Lower lobe of right lung (tissue), 2 donors: ENCODE results near the gene ZNF264. TPM values are rescaled to one million over a fixed set of nuclear protein-coding genes. Genes with fewer than 3 reads are reported as not detected.

ENCODE experiments used
- ATAC-seq, 2 donors: fragments of 200-7000 bp; cut with Tn5 transposase; one replicate each; pipeline ENCODE4 v1.9.1; 2020 to 2022; ENCODE audit warnings: mild to moderate bottlenecking in 2 of 2, moderate library complexity in 2 of 2
- DNase-seq: peaks from one replicate; pipeline ENCODE4 v3.0.0-alpha.2; 2020
- H3K27ac ChIP-seq: fragments of 200-600 bp; one replicate; pipeline ENCODE4 v1.8.0; 2022
- H3K27me3 ChIP-seq: fragments of 200-600 bp; one replicate; pipeline ENCODE4 v1.8.0; 2022; ENCODE audit warnings: low read depth
- H3K36me3 ChIP-seq: fragments of 200-600 bp; one replicate; pipeline ENCODE4 v1.8.0; 2022; ENCODE audit warnings: mild to moderate bottlenecking
- H3K4me1 ChIP-seq: fragments of 200-600 bp; one replicate; pipeline ENCODE4 v1.8.0; 2022
- H3K4me3 ChIP-seq: fragments of 200-600 bp; one replicate; pipeline ENCODE4 v1.8.0; 2022; ENCODE audit warnings: mild to moderate bottlenecking
- H3K9me3 ChIP-seq: fragments of 200-600 bp; one replicate; pipeline ENCODE4 v1.8.0; 2022
- intact Hi-C: fragments of 100-400 bp; cut with DNase I; formaldehyde crosslinking; loops from one replicate; pipeline ENCODE4 v1.11.0; 2022
- total RNA-seq: library from RNA; stranded (reverse); fragmentation: NEBNext Ultra II Directional; extraction: Animal tissue kit (Norgen Biotek cat#: 25700); gene quantifications from one replicate; pipeline ENCODE4 v1.2.1, GENCODE V29; 2021
- TF ChIP-seq, protein P1 (sequence below): fragments of 200-600 bp; IDR thresholded peaks from one replicate; pipeline ENCODE4 v1.8.0; 2022; ENCODE audit warnings: antibody characterized with exemption, mild to moderate bottlenecking
- donor health status: DM: no; HTN: yes; CAD: no; lungs with severe emphysema.

ZNF264 gene
- total RNA-seq, 1 donor from 2014 or later, result 41.9 TPM

DNA sequence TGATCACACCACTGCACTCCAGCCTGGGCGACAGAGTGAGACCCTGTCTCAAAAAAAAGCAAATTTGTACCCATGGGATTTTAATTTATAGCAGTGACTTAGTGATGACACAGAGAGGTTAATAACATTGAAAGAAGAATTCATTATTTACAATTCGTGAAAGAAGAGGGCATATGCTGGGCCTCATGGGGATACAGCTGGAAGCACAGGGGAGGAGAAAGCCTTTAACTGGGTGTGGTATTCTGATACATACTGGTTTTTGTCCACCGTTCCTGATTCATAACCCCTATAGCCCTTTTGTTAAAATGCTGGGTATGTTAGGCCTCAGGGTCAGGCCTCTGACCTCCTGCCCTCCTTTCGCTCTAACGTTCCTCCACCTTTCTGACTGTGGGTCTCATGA is 10.9 kb downstream of the ZNF264 start:
- Histone ChIP-seq H3K4me1 (peaks cover 9% of the 10 kb centered on the region), H3K4me3 (no peak overlapping the region), H3K9me3 (no peaks in the 10 kb centered on the region), H3K36me3 (peaks cover 62% of the 10 kb centered on the region), H3K27me3 (no peaks in the 10 kb centered on the region), H3K27ac (no peak overlapping the region)
- DNase-seq (no peak), ATAC-seq (no peak)
- TF ChIP-seq, protein P1, sequence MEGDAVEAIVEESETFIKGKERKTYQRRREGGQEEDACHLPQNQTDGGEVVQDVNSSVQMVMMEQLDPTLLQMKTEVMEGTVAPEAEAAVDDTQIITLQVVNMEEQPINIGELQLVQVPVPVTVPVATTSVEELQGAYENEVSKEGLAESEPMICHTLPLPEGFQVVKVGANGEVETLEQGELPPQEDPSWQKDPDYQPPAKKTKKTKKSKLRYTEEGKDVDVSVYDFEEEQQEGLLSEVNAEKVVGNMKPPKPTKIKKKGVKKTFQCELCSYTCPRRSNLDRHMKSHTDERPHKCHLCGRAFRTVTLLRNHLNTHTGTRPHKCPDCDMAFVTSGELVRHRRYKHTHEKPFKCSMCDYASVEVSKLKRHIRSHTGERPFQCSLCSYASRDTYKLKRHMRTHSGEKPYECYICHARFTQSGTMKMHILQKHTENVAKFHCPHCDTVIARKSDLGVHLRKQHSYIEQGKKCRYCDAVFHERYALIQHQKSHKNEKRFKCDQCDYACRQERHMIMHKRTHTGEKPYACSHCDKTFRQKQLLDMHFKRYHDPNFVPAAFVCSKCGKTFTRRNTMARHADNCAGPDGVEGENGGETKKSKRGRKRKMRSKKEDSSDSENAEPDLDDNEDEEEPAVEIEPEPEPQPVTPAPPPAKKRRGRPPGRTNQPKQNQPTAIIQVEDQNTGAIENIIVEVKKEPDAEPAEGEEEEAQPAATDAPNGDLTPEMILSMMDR, result no peak
- intact Hi-C loops, result no loop called here

DNA sequence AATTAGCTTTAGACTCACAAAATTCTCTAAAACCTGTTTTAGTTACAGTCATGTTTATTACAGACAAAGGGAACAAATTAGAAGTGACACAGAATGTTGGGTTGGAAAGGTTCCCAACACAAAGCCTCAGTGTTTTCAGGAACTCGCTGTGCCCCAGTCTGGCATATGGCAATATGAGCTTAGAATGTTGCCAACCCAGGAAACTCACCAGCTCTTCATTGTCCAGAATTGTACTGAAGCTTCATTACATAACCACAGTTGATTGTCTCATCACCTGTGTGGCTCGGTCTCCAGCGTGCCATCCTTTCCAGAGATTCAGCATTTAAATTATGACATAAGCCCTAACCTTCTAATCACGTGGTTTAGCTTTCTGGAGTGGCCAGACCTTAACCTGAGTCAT is 19.1 kb downstream of the ZNF264 start:
- peaks cover 86% of the 10 kb centered on the region for H3K36me3 ChIP-seq
- H3K4me1 ChIP-seq, result no peaks in the 10 kb centered on the region
- ATAC-seq, result no peak
- TF ChIP-seq, protein P1, result no peak
- no peak for DNase-seq
- H3K27me3 ChIP-seq, result no peaks in the 10 kb centered on the region
- intact Hi-C loops, result no loop called here
- H3K27ac ChIP-seq, result no peak overlapping the region
- no peak overlapping the region for H3K4me3 ChIP-seq
- peaks cover 26% of the 10 kb centered on the region for H3K9me3 ChIP-seq

DNA sequence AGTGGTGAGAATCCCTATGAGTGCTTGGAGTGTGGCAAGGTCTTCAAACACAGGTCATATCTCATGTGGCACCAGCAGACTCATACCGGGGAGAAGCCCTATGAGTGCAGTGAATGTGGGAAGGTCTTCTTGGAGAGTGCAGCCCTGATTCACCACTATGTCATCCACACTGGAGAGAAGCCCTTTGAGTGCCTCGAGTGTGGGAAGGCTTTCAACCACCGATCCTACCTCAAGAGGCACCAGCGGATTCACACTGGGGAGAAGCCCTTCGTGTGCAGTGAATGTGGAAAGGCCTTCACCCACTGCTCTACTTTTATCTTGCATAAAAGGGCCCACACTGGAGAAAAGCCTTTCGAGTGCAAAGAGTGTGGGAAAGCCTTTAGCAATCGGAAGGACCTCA is 20.8 kb downstream of the ZNF264 start:
- peaks cover 26% of the 10 kb centered on the region for H3K9me3 ChIP-seq
- DNase-seq (no peak), ATAC-seq (no peak)
- no peak overlapping the region for H3K27ac ChIP-seq
- peaks cover 80% of the 10 kb centered on the region for H3K36me3 ChIP-seq
- H3K4me3 ChIP-seq, result no peak overlapping the region
- TF ChIP-seq, protein P1, result no peak
- no peaks in the 10 kb centered on the region for H3K4me1 ChIP-seq
- intact Hi-C loops, result no loop called here
- H3K27me3 ChIP-seq, result no peaks in the 10 kb centered on the region

DNA sequence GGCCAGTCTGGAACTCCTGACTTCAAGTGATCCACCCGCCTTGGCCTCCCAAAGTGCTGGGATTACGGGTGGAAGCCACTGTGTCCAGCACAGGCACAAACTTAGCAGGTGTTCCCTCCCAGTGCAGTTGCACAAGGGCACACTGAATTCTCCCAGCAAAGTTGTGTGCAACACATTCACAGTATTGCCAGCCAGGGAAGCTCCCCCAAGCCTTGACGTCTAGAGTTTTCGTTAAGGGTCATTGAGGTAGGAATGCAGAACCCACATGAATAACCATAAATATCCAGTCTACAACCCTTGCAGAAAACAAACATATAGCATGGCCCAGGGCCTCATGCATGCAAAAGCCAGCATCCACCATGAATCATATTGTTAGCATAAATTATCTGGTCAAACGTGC is 36.2 kb downstream of the ZNF264 start:
- Histone ChIP-seq H3K27me3 (no peaks in the 10 kb centered on the region), H3K36me3 (peaks cover 5% of the 10 kb centered on the region), H3K9me3 (no peaks in the 10 kb centered on the region), H3K4me3 (no peak overlapping the region), H3K4me1 (no peaks in the 10 kb centered on the region), H3K27ac (no peak overlapping the region)
- intact Hi-C loops, result no loop called here
- TF ChIP-seq, protein P1, result no peak
- no peak for DNase-seq
- ATAC-seq, result no peak

DNA sequence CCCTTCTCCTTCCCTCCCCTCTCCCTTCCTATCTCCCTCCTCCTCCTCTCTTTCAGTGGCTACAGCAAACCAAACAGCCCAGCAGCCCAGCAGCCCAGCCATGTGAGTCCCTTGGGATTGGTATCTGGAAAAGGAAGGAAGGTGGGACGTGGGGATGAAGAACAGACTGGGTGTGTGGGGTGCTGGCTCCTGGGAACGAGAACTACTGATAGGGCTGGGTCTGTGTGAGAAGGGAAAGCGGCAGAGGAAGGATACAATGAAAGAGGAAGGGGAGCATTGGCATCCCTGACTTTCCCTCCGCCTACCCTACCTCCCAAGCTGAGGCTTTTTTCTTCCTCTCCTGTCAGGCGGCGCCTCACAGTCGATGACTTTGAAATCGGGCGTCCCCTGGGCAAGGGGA is 40.4 kb downstream of the ZNF264 start:
- no peaks in the 10 kb centered on the region for H3K4me1 ChIP-seq
- no peaks in the 10 kb centered on the region for H3K36me3 ChIP-seq
- DNase-seq (no peak), ATAC-seq (no peak)
- H3K27ac ChIP-seq, result no peak overlapping the region
- H3K27me3 ChIP-seq, result no peaks in the 10 kb centered on the region
- no peak overlapping the region for H3K4me3 ChIP-seq
- TF ChIP-seq, protein P1, result no peak
- no peaks in the 10 kb centered on the region for H3K9me3 ChIP-seq
- intact Hi-C loops, result no loop called here

DNA sequence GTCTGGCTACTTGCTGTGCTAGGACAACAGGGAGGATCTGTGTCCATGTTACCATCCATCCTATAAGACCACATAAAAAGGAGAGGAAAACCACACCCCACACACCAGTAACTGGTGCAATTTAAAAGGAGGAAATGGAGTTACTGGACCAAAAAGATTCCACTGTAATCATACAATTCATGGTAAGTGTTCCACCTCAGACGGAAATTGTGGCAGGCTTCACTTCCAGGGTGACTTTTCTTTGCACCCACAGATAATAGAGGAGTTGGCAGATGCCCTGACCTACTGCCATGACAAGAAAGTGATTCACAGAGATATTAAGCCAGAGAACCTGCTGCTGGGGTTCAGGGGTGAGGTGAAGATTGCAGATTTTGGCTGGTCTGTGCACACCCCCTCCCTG is 41.9 kb downstream of the ZNF264 start:
- DNase-seq (no peak), ATAC-seq (no peak)
- no peak overlapping the region for H3K27ac ChIP-seq
- intact Hi-C loops, result no loop called here
- no peaks in the 10 kb centered on the region for H3K36me3 ChIP-seq
- H3K4me3 ChIP-seq, result no peak overlapping the region
- TF ChIP-seq, protein P1, result no peak
- no peaks in the 10 kb centered on the region for H3K27me3 ChIP-seq
- no peaks in the 10 kb centered on the region for H3K4me1 ChIP-seq
- H3K9me3 ChIP-seq, result no peaks in the 10 kb centered on the region
